Measurements from ENCODE around the gene TFF3. TPM values are rescaled to one million over a fixed set of nuclear protein-coding genes. Genes with fewer than 3 reads are reported as not detected.

Gene TFF3
- total RNA-seq, 1 experiment from 2014 or later: not detected

DNA sequence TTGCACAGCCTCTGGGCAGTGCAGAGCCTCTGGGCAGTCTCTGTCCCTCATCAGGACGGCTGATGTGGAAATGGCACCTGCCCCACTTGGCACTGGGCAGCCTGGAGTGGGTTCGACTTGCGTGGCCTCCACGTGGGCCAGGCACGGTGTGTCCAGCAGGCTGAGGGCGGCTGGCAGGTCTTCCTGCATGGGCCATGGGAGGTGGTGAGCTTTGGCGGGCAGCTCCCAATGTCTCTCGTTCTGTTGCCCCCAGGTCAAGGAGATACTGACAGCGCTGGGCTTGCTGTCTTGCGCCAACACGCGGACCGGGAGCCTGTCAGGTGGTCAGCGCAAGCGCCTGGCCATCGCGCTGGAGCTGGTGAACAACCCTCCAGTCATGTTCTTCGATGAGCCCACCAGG is 33.2 kb downstream of the TFF3 start:
- Histone ChIP-seq H3K36me3 (ENCODE audit: insufficient read depth, low read length, poor library complexity, severe bottlenecking) (no peaks in the 10 kb centered on the region), H3K27ac (ENCODE audit: low read depth, low read length, poor library complexity, severe bottlenecking) (no peak overlapping the region), H3K9me3 (ENCODE audit: low read depth, low read length, poor library complexity, severe bottlenecking) (no peaks in the 10 kb centered on the region), H3K4me3 (ENCODE audit: low read depth, low read length, poor library complexity, severe bottlenecking) (no peak overlapping the region), H3K27me3 (replicated peaks; ENCODE audit: insufficient read depth, low read depth, low read length, poor library complexity) (no peaks in the 10 kb centered on the region), H3K4me1 (ENCODE audit: insufficient read depth, low read length, poor library complexity, severe bottlenecking) (no peaks in the 10 kb centered on the region)
- ChIA-PET POLR2A (ENCODE audit: low non-redundant PET) (no interaction called here), CTCF (no interaction called here)
- DNase-seq (ENCODE audit: low spot score): no peak
- intact Hi-C loops (cut with micrococcal nuclease; ENCODE audit: unreplicated experiment): no loop called here
- TF ChIP-seq, protein P1, sequence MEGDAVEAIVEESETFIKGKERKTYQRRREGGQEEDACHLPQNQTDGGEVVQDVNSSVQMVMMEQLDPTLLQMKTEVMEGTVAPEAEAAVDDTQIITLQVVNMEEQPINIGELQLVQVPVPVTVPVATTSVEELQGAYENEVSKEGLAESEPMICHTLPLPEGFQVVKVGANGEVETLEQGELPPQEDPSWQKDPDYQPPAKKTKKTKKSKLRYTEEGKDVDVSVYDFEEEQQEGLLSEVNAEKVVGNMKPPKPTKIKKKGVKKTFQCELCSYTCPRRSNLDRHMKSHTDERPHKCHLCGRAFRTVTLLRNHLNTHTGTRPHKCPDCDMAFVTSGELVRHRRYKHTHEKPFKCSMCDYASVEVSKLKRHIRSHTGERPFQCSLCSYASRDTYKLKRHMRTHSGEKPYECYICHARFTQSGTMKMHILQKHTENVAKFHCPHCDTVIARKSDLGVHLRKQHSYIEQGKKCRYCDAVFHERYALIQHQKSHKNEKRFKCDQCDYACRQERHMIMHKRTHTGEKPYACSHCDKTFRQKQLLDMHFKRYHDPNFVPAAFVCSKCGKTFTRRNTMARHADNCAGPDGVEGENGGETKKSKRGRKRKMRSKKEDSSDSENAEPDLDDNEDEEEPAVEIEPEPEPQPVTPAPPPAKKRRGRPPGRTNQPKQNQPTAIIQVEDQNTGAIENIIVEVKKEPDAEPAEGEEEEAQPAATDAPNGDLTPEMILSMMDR (conservative IDR thresholded peaks at IDR 0.05; ENCODE audit: low read depth, low read length): no peak
- no peak for TF ChIP-seq EZH2 (IDR thresholded peaks at IDR 0.05; ENCODE audit: borderline replicate concordance, low read depth, low read length, poor library complexity, severe bottlenecking)
- no TSS peak for BruUV-seq (replicated peaks)

DNA sequence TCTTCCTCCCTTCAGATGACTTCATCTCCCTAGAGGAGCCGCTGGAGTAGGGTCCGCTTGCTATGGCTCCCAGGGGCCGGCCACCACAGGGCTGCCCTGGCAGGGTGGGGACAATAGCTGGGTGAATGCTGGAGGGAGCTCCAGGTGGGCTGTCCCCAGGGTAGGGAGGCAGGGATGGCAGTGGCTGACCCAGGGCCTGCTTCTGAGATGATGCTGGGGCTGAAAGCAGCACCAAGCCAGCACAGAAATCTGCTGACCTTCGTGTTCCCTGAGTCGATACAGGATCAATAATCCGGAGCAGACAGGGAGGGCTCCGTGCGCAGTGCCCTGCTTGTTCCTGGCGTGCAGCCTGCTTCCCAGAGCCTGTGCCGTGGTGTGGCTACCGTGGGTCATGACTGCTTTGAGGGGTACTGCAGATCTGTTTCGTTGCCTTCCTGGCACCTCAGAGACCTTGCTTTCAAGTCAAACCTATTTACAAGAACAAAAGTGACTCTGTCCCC is 34.0 kb downstream of the TFF3 start:
- Histone ChIP-seq H3K9me3 (ENCODE audit: low read depth, low read length, poor library complexity, severe bottlenecking) (no peaks in the 10 kb centered on the region), H3K27me3 (replicated peaks; ENCODE audit: insufficient read depth, low read depth, low read length, poor library complexity) (no peaks in the 10 kb centered on the region), H3K27ac (ENCODE audit: low read depth, low read length, poor library complexity, severe bottlenecking) (no peak overlapping the region), H3K4me3 (ENCODE audit: low read depth, low read length, poor library complexity, severe bottlenecking) (no peak overlapping the region), H3K36me3 (ENCODE audit: insufficient read depth, low read length, poor library complexity, severe bottlenecking) (no peaks in the 10 kb centered on the region), H3K4me1 (ENCODE audit: insufficient read depth, low read length, poor library complexity, severe bottlenecking) (no peaks in the 10 kb centered on the region)
- intact Hi-C loops (cut with micrococcal nuclease; ENCODE audit: unreplicated experiment): no loop called here
- ChIA-PET CTCF (no interaction called here), POLR2A (ENCODE audit: low non-redundant PET) (no interaction called here)
- no peak for DNase-seq (ENCODE audit: low spot score)
- TF ChIP-seq EZH2 (IDR thresholded peaks at IDR 0.05; ENCODE audit: borderline replicate concordance, low read depth, low read length, poor library complexity, severe bottlenecking): no peak
- TF ChIP-seq, protein P1 (conservative IDR thresholded peaks at IDR 0.05; ENCODE audit: low read depth, low read length): no peak
- no TSS peak for BruUV-seq (replicated peaks)

DNA sequence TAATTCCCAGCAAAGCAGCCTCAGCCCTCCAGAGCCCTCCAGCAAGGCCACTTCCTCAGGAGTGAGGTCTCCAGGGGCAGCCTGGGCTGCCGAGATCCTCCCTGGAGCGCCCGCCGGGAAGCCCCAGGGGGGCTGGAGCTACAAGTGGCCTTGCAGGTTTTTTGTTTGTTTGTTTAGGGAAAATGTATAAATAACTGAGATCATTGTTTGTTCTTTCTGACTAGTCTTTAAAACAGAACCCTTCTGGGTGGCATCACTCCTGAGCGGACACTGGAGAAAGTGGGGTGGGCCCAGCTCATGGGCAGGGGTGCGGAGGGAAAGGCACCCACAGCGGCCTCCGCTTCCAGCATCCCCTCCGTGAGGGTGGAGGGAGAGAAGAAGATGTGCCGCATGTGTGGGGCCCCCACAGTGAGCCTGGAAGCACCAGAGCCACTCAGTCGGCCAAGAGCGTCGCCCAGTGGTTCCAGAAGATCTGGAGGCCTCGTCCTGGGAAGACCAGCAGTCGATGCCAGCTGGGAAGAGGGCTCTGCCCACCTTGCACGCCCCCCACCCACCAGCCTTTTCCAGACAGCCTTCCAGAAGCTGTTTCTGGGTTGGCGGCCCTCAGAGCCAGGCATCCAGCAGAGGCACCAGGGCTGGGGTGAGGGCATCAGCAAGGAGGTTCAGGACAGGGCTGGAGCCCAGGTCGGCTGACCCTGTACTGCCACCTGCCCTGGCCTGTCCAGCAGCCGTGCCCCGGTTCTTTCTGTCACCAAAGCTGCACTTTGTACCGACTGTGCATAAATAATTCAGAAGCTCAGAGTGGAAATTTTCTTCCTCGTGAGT is 34.6 kb downstream of the TFF3 start:
- ChIA-PET POLR2A (ENCODE audit: low non-redundant PET) (no interaction called here), CTCF (no interaction called here)
- Histone ChIP-seq H3K4me1 (ENCODE audit: insufficient read depth, low read length, poor library complexity, severe bottlenecking) (no peaks in the 10 kb centered on the region), H3K9me3 (ENCODE audit: low read depth, low read length, poor library complexity, severe bottlenecking) (no peaks in the 10 kb centered on the region), H3K4me3 (ENCODE audit: low read depth, low read length, poor library complexity, severe bottlenecking) (no peak overlapping the region), H3K27me3 (replicated peaks; ENCODE audit: insufficient read depth, low read depth, low read length, poor library complexity) (no peaks in the 10 kb centered on the region), H3K27ac (ENCODE audit: low read depth, low read length, poor library complexity, severe bottlenecking) (no peak overlapping the region), H3K36me3 (ENCODE audit: insufficient read depth, low read length, poor library complexity, severe bottlenecking) (no peaks in the 10 kb centered on the region)
- BruUV-seq (replicated peaks): no TSS peak
- TF ChIP-seq EZH2 (IDR thresholded peaks at IDR 0.05; ENCODE audit: borderline replicate concordance, low read depth, low read length, poor library complexity, severe bottlenecking): no peak
- TF ChIP-seq, protein P1 (conservative IDR thresholded peaks at IDR 0.05; ENCODE audit: low read depth, low read length): no peak
- intact Hi-C loops (cut with micrococcal nuclease; ENCODE audit: unreplicated experiment): no loop called here
- DNase-seq (ENCODE audit: low spot score): no peak

All from A673 (cell line).